ENCODE data around the gene MYBBP1A. TPM values are rescaled to one million over a fixed set of nuclear protein-coding genes. Genes with fewer than 3 reads are reported as not detected.

Gene MYBBP1A
- total RNA-seq, 1 donor from 2014 or later: 47.9 TPM

- DNase-seq (ENCODE audit: extremely low spot score, unreplicated experiment): no peak
- H3K4me1 Mint-ChIP-seq (ENCODE audit: unreplicated experiment): no peaks in the 10 kb centered on the region
- H3K9me3 Mint-ChIP-seq (ENCODE audit: unreplicated experiment): no peaks in the 10 kb centered on the region
These were observed 34.9 kb downstream of the MYBBP1A start for GRCh38 chr17:4520060-4520893.

GRCh38 chr17:4519361-4519788, 35.8 kb downstream of the MYBBP1A start:
- Mint-ChIP-seq H3K4me1 (ENCODE audit: unreplicated experiment) (no peaks in the 10 kb centered on the region), H3K36me3 (ENCODE audit: unreplicated experiment) (no peaks in the 10 kb centered on the region), H3K9me3 (ENCODE audit: unreplicated experiment) (no peaks in the 10 kb centered on the region), H3K27ac (ENCODE audit: unreplicated experiment) (no peak overlapping the region), H3K27me3 (ENCODE audit: unreplicated experiment) (peaks cover 2% of the 10 kb centered on the region), H3K4me3 (ENCODE audit: unreplicated experiment) (no peak overlapping the region)
- TF ChIP-seq CTCF (IDR thresholded peaks at IDR 0.05): no peak
- DNase-seq (ENCODE audit: extremely low spot score, unreplicated experiment): no peak

More at GRCh38 chr17:4520060-4520893, 34.9 kb downstream of the MYBBP1A start:
- Mint-ChIP-seq H3K27me3 (ENCODE audit: unreplicated experiment) (peaks cover 2% of the 10 kb centered on the region), H3K4me3 (ENCODE audit: unreplicated experiment) (no peak overlapping the region), H3K36me3 (ENCODE audit: unreplicated experiment) (no peaks in the 10 kb centered on the region), H3K27ac (ENCODE audit: unreplicated experiment) (no peak overlapping the region)
- no peak for TF ChIP-seq CTCF (IDR thresholded peaks at IDR 0.05)

- no peaks in the 10 kb centered on the region for H3K4me1 Mint-ChIP-seq (ENCODE audit: unreplicated experiment)
These were observed 36.3 kb downstream of the MYBBP1A start for GRCh38 chr17:4518901-4519300.

GRCh38 chr17:4516735-4517134, 38.4 kb downstream of the MYBBP1A start:
- no peak for TF ChIP-seq CTCF (IDR thresholded peaks at IDR 0.05)
- H3K27ac Mint-ChIP-seq (ENCODE audit: unreplicated experiment): no peak overlapping the region
- H3K27me3 Mint-ChIP-seq (ENCODE audit: unreplicated experiment): peaks cover 2% of the 10 kb centered on the region
- no peak for DNase-seq (ENCODE audit: extremely low spot score, unreplicated experiment)
- H3K4me3 Mint-ChIP-seq (ENCODE audit: unreplicated experiment): no peak overlapping the region
- H3K4me1 Mint-ChIP-seq (ENCODE audit: unreplicated experiment): no peaks in the 10 kb centered on the region
- H3K36me3 Mint-ChIP-seq (ENCODE audit: unreplicated experiment): no peaks in the 10 kb centered on the region
- no peaks in the 10 kb centered on the region for H3K9me3 Mint-ChIP-seq (ENCODE audit: unreplicated experiment)

More at GRCh38 chr17:4518901-4519300, 36.3 kb downstream of the MYBBP1A start:
- Mint-ChIP-seq H3K27ac (ENCODE audit: unreplicated experiment) (no peak overlapping the region), H3K9me3 (ENCODE audit: unreplicated experiment) (no peaks in the 10 kb centered on the region), H3K36me3 (ENCODE audit: unreplicated experiment) (no peaks in the 10 kb centered on the region), H3K27me3 (ENCODE audit: unreplicated experiment) (peaks cover 2% of the 10 kb centered on the region), H3K4me3 (ENCODE audit: unreplicated experiment) (no peak overlapping the region)
- DNase-seq (ENCODE audit: extremely low spot score, unreplicated experiment): no peak
- no peak for TF ChIP-seq CTCF (IDR thresholded peaks at IDR 0.05)

DNA sequence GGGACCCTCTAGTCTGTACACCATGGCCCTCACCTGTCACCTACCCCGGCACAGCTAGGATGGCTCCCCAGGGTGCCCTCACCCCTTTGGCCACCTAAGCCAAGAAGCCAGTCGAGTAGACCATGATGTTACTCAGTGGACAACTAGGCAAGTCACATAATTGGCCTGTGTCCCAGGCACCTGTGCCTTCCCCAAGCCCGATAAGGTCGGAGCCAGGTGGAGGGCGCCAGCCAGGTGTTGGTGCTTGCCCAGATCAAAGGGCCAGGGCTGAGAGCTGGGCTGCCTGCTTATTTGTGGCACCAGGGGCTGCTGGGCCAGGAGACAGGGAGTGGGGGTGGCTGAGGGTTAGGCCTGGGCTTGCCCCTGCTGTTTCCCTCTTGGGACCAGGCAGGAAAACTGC, 39.7 kb downstream of the MYBBP1A start:
- TF ChIP-seq CTCF (IDR thresholded peaks at IDR 0.05): no peak
- Mint-ChIP-seq H3K27ac (ENCODE audit: unreplicated experiment) (no peak overlapping the region), H3K4me3 (ENCODE audit: unreplicated experiment) (no peak overlapping the region), H3K27me3 (ENCODE audit: unreplicated experiment) (peaks cover 6% of the 10 kb centered on the region), H3K36me3 (ENCODE audit: unreplicated experiment) (no peaks in the 10 kb centered on the region), H3K4me1 (ENCODE audit: unreplicated experiment) (no peaks in the 10 kb centered on the region), H3K9me3 (ENCODE audit: unreplicated experiment) (no peaks in the 10 kb centered on the region)
- no peak for DNase-seq (ENCODE audit: extremely low spot score, unreplicated experiment)
